CD4-positive, alpha-beta T cell (primary cell): ENCODE measurements around the gene RNF138. TPM values are rescaled to one million over a fixed set of nuclear protein-coding genes. Genes with fewer than 3 reads are reported as not detected.

Experiments used
- ATAC-seq: fragments of 200-7000 bp; cut with Tn5 transposase; one replicate; pipeline ENCODE4 v1.10.0; 2022; ENCODE audit warnings: mild to moderate bottlenecking; ENCODE audit not compliant: poor library complexity
- CTCF ChIA-PET: fragments of 350-600 bp; sonication (Branson Sonifier 250); formaldehyde crosslinking; loops from one replicate; lab custom pipeline; 2021; ENCODE audit warnings: antibody characterized with exemption, inconsistent platforms; lab: Charles Lee
- POLR2A ChIA-PET: fragments of 350-600 bp; sonication (Branson Sonifier 250); formaldehyde crosslinking; loops from one replicate; lab custom pipeline; 2021; ENCODE audit warnings: antibody characterized with exemption, inconsistent platforms; lab: Charles Lee
- DNase-seq, 14 experiments: peaks; one replicate each; pipeline ENCODE4 v3.0.0-alpha.2; 2013 to 2020; ENCODE audit warnings: mixed read lengths in 2 of 14
- H3K27ac ChIP-seq, 2 donors: one replicate each; pipeline versions ENCODE4 v1.5.1 to v1.7.0; 2013; ENCODE audit warnings: low read length in 2 of 2, low read depth in 1 of 2, mild to moderate bottlenecking in 1 of 2
- H3K27me3 ChIP-seq, 2 experiments: 1 replicate in 1 of 2; 2 replicates in 1 of 2; pipeline versions ENCODE4 v1.6.1 to v1.7.0; 2013; ENCODE audit warnings: low read length in 2 of 2, control low read depth in 1 of 2, mild to moderate bottlenecking in 1 of 2, moderate library complexity in 1 of 2; ENCODE audit not compliant: insufficient read depth in 2 of 2, control insufficient read depth in 1 of 2
- H3K36me3 ChIP-seq: one replicate; pipeline ENCODE4 v1.6.1; 2013; ENCODE audit warnings: low read length, control low read depth; ENCODE audit not compliant: insufficient read depth
- H3K4me1 ChIP-seq: one replicate; pipeline ENCODE4 v1.6.1; 2013; ENCODE audit warnings: low read length, control low read depth; ENCODE audit not compliant: insufficient read depth
- H3K4me3 ChIP-seq: one replicate; pipeline ENCODE4 v1.5.1; 2013; ENCODE audit warnings: mild to moderate bottlenecking, low read length, moderate library complexity
- H3K9me3 ChIP-seq, 2 experiments: 1 replicate in 1 of 2; 2 replicates in 1 of 2; pipeline versions ENCODE4 v1.6.1 to v1.7.0; 2013; ENCODE audit warnings: low read length in 2 of 2, mild to moderate bottlenecking in 2 of 2, control low read depth in 1 of 2, moderate library complexity in 1 of 2; ENCODE audit not compliant: control insufficient read depth in 1 of 2, insufficient read depth in 1 of 2
- H3K27ac Mint-ChIP-seq: one replicate; pipeline ENCODE4 v1.8.0; 2020; ENCODE audit warnings: mixed read lengths
- H3K27me3 Mint-ChIP-seq: one replicate; pipeline ENCODE4 v1.8.0; 2021; ENCODE audit warnings: mixed read lengths
- H3K36me3 Mint-ChIP-seq: one replicate; pipeline ENCODE4 v1.8.0; 2021; ENCODE audit warnings: low read depth, mixed read lengths
- H3K4me1 Mint-ChIP-seq: one replicate; pipeline ENCODE4 v1.8.0; 2021; ENCODE audit warnings: low read depth, mixed read lengths
- H3K4me3 Mint-ChIP-seq: one replicate; pipeline ENCODE4 v1.8.0; 2020; ENCODE audit warnings: mild to moderate bottlenecking, mixed read lengths
- H3K9me3 Mint-ChIP-seq: one replicate; pipeline ENCODE4 v1.8.0; 2020; ENCODE audit warnings: mixed read lengths
- intact Hi-C, 2 experiments: fragments of 100-400 bp; cut with DNase I in 1 of 2; cut with micrococcal nuclease in 1 of 2; formaldehyde crosslinking; loops; one replicate each; pipeline versions ENCODE4 v1.15.1 to v1.9.0; 2023 to 2025; cut with DNase I, micrococcal nuclease
- total RNA-seq, 174 experiments: library from RNA in 2 of 174; stranded (reverse) in 2 of 174; gene quantifications; one replicate each; pipeline ENCODE4 v1.2.3 and lab custom pipeline; 2021 to 2026
- TF ChIP-seq, protein P1 (sequence below): fragments of 200-600 bp; IDR thresholded peaks from one replicate; pipeline ENCODE4 v1.8.0; 2022; ENCODE audit warnings: antibody characterized with exemption, mild to moderate bottlenecking

Gene RNF138
- total RNA-seq, 2 experiments from 2014 or later, result 177 to 184 TPM

DNA sequence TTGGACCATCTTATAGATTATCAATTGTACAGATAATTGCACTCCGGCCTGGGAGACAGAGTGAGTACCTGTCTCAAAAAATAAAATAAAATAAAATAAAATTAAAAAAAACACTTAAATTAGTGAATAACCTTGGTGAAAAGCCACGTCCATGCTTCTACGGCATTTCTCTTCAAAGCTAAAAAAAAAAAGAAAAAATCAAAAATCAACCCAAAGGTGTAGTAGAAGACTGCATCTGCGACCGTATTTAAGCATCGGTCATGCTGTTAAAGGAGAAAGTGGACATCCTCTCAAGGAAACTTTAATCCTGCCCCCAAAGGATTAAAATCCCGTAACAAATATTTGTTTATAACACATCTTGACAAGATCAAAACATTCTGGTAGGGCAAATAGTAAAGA, 350 bp upstream of the RNF138 start:
- CTCF ChIA-PET, result interaction anchor here (1.2 to 3.0 kb wide), 3 partner anchors 19 to 72 kb away, joined by 3 to 11 read pairs (median 11); partner anchors contain the start of gene RNF125

DNA sequence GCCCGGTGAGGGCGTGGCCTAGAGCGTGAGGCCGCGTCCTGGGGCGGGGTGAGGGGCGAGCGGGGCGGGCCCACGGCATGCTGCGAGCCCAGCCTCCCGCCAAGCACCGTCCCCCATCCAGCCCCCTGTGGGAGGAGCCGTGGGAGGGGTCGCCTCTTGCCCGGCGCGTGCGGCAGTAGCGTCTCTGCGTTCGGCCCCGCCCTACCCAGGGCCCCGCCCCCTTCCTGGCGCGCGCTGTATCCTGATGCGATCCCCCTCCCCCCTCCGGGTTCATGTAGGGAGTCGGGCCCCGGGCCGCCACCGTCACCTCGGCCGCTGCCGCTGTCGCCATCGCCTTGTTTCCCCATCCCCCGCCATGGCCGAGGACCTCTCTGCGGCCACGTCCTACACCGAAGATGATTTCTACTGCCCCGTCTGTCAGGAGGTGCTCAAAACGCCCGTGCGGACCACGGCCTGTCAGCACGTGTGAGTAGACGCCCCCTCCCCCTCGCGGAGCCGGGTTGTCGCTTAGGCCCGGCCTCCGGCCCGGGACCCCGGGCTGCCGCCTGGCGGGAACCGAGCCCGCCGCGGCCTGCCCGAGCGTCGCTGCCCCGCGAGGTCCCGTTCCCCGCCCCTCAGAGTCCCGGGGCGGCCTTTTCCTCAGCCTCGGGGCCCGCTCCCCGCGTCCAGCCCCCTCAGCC, 888 bp downstream of the RNF138 start:
- Mint-ChIP-seq H3K4me1 (peaks cover 52% of the 10 kb centered on the region), H3K9me3 (no peaks in the 10 kb centered on the region), H3K27ac (peak overlapping the region; percentile 85), H3K27me3 (no peaks in the 10 kb centered on the region), H3K4me3 (peak overlapping the region; percentile 100), H3K36me3 (peaks cover 44% of the 10 kb centered on the region)
- Histone ChIP-seq H3K36me3 (peaks cover 10% of the 10 kb centered on the region), H3K9me3 (no peaks in the 10 kb centered on the region), H3K27ac (peak overlapping the region; percentile 98 to 100), H3K4me3 (peak overlapping the region; percentile 92), H3K27me3 (no peaks in the 10 kb centered on the region), H3K4me1 (peaks cover 43% of the 10 kb centered on the region)
- DNase-seq (peak; percentile 99 to 100 (median 100)), ATAC-seq (peak; percentile 87)
- ChIA-PET POLR2A (interaction anchor here (0.9 to 5.3 kb wide), 11 partner anchors 8 to 150 kb away, joined by 3 to 139 read pairs (median 5); partner anchors contain the start of genes RNF125 and TRAPPC8), CTCF (interaction anchor here (0.9 to 1.9 kb wide), 4 partner anchors 24 to 150 kb away, joined by 3 to 11 read pairs (median 4); partner anchors contain the start of genes RNF125 and TRAPPC8)
- TF ChIP-seq, protein P1, sequence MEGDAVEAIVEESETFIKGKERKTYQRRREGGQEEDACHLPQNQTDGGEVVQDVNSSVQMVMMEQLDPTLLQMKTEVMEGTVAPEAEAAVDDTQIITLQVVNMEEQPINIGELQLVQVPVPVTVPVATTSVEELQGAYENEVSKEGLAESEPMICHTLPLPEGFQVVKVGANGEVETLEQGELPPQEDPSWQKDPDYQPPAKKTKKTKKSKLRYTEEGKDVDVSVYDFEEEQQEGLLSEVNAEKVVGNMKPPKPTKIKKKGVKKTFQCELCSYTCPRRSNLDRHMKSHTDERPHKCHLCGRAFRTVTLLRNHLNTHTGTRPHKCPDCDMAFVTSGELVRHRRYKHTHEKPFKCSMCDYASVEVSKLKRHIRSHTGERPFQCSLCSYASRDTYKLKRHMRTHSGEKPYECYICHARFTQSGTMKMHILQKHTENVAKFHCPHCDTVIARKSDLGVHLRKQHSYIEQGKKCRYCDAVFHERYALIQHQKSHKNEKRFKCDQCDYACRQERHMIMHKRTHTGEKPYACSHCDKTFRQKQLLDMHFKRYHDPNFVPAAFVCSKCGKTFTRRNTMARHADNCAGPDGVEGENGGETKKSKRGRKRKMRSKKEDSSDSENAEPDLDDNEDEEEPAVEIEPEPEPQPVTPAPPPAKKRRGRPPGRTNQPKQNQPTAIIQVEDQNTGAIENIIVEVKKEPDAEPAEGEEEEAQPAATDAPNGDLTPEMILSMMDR, result no peak
- intact Hi-C loops, result loop anchor here (1.0 to 5.0 kb wide), 5 partner anchors 20 to 149 kb away; partner anchors contain the start of genes RNF125 (in 2 of the 2) and TRAPPC8 (in 2 of the 2)

More for the DNA sequence above, 350 bp upstream of the RNF138 start:
- ATAC-seq (no peak), DNase-seq (no peak)
- Mint-ChIP-seq H3K27me3 (no peaks in the 10 kb centered on the region), H3K36me3 (peaks cover 37% of the 10 kb centered on the region), H3K4me3 (peak overlapping the region; percentile 100), H3K27ac (peak overlapping the region; percentile 85), H3K9me3 (no peaks in the 10 kb centered on the region), H3K4me1 (peaks cover 51% of the 10 kb centered on the region)
- Histone ChIP-seq H3K27me3 (no peaks in the 10 kb centered on the region), H3K36me3 (peaks cover 10% of the 10 kb centered on the region), H3K27ac (peak overlapping the region; percentile 98 to 100), H3K4me1 (peaks cover 43% of the 10 kb centered on the region), H3K4me3 (peak overlapping the region; percentile 92), H3K9me3 (no peaks in the 10 kb centered on the region)
- intact Hi-C loops, result loop anchor here in 1 of 2 experiments (5.0 kb wide), 2 partner anchors 41 to 44 kb away; no protein-coding TSS in a partner anchor
- TF ChIP-seq, protein P1, result no peak
- POLR2A ChIA-PET, result interaction anchor here (0.7 to 5.3 kb wide), 12 partner anchors 8 to 148 kb away, joined by 3 to 139 read pairs (median 4); partner anchors contain the start of genes RNF125 and TRAPPC8

- intact Hi-C loops, result loop anchor here in 1 of 2 experiments (2.0 to 5.0 kb wide), 3 partner anchors 20 to 46 kb away; no protein-coding TSS in a partner anchor
- Mint-ChIP-seq H3K4me3 (peak overlapping the region; percentile 97), H3K27me3 (no peaks in the 10 kb centered on the region), H3K27ac (peak overlapping the region; percentile 85), H3K9me3 (no peaks in the 10 kb centered on the region), H3K36me3 (peaks cover 47% of the 10 kb centered on the region), H3K4me1 (peaks cover 53% of the 10 kb centered on the region)
- peak overlapping the region; percentile 90 for H3K4me3 ChIP-seq
- H3K4me1 ChIP-seq, result peaks cover 48% of the 10 kb centered on the region
- H3K27ac ChIP-seq, result peak overlapping the region; percentile 93 to 98
- no peaks in the 10 kb centered on the region for H3K9me3 ChIP-seq
- CTCF ChIA-PET, result no interaction called here
- ATAC-seq (no peak), DNase-seq (peak in 12 of 14 experiments; percentile 10 to 74 (median 21))
- POLR2A ChIA-PET, result interaction anchor here (0.5 to 5.3 kb wide), 4 partner anchors 8 to 150 kb away, joined by 3 to 139 read pairs (median 34); partner anchors contain the start of genes RNF125 and TRAPPC8
- TF ChIP-seq, protein P1, result no peak
- peaks cover 10% of the 10 kb centered on the region for H3K36me3 ChIP-seq
- no peaks in the 10 kb centered on the region for H3K27me3 ChIP-seq
Measured at GRCh38 chr18:32093102-32093511, 1.4 kb downstream of the RNF138 start.
